ENCODE results near the gene MAOA. TPM values are rescaled to one million over a fixed set of nuclear protein-coding genes. Genes with fewer than 3 reads are reported as not detected.

Gene MAOA
- total RNA-seq (2011; cell fraction: chromatin; rRNA removed; ENCODE audit: low replicate concordance): 0.28 and 0.48 TPM in 2 replicates
- 0.17 and 0.26 TPM in 2 replicates for total RNA-seq (2011; cell fraction: nucleolus; rRNA removed)
- total RNA-seq (2011; cell fraction: nucleoplasm; rRNA removed): 0.31 and 0.51 TPM in 2 replicates
- total RNA-seq (2014; rRNA removed) (1.8 and 1.9 TPM in 2 replicates), total RNA-seq (2014; rRNA removed; fragmentation: Illumina TruSeq; extraction: Trizol) (1.9 and 2.1 TPM in 2 replicates), total RNA-seq (2015; rRNA removed; fragmentation: Illumina TruSeq; extraction: Trizol) (2.1 and 2.5 TPM in 2 replicates), total RNA-seq (2021) (1.9 and 3.5 TPM in 2 replicates), polyA plus RNA-seq (2011; rRNA removed) (0.66 and 0.68 TPM in 2 replicates), polyA plus RNA-seq (2014; fragmentation: Illumina TruSeq; extraction: Trizol) (1.9 and 2.5 TPM in 2 replicates), polyA plus RNA-seq (2014; fragmentation: Nextera tagmentation; extraction: Ambion mirVana) (1 to 10 TPM; 1.4 to 2.7 TPM), polyA plus RNA-seq (2014; rRNA removed) (1.3 and 2.8 TPM in 2 replicates), polyA minus RNA-seq (2011; rRNA and poly(A)+ RNA removed) (0.78 and 1.1 TPM in 2 replicates), Bru-seq, nascent RNA (percentile 37 among the genes with signal in this experiment), BruChase-seq, experiment 1, labeled RNA remaining after a 2-hour chase (percentile 32 among the genes with signal in this experiment), BruChase-seq, experiment 2, labeled RNA remaining after a 6-hour chase (percentile 35 among the genes with signal in this experiment)
- 0.15 and 0.18 TPM in 2 replicates for polyA plus RNA-seq (2011; cell fraction: cytosol; rRNA removed)
- 0.11 and 0.24 TPM in 2 replicates for polyA plus RNA-seq (2011; cell fraction: nucleus; rRNA removed)
- 2.0 and 6.2 TPM in 2 replicates for polyA plus RNA-seq (2012)
- polyA minus RNA-seq (2011; cell fraction: cytosol; rRNA and poly(A)+ RNA removed): 0.86 TPM in 1 of 2 replicates, not detected in the other
- 0.13 TPM in 1 of 2 replicates, not detected in the other for polyA minus RNA-seq (2011; cell fraction: nucleus; rRNA and poly(A)+ RNA removed)
- long read RNA-seq, experiment 1, partial matches to known transcripts: 5 of 6 reads
- long read RNA-seq, experiment 1, other reads (novel, unspliced or antisense): 1 of 6 reads
- long read RNA-seq, experiment 2, partial matches to known transcripts: 1 of 2 reads
- long read RNA-seq, experiment 2, other reads (novel, unspliced or antisense): 1 of 2 reads
- long read RNA-seq, experiment 3, partial matches to known transcripts: 2 of 2 reads
- long read RNA-seq, experiment 3, other reads (novel, unspliced or antisense): 0 of 2 reads

- DNase-seq (ENCODE audit: extremely low read depth in 1 of 4, low spot score in 3 of 4) (no peak), FAIRE-seq (no peak)
- no peak within 1 kb of the TSS for H2AFZ ChIP-seq (ENCODE audit: low read depth, low read length)
- TF ChIP-seq RBM39 (optimal IDR thresholded peaks at IDR 0.05; ENCODE audit: low read depth, low read length) (no peak), PHB (CRISPR knock-in tag; IDR thresholded peaks at IDR 0.05) (no peak), DIDO1 (tag; IDR thresholded peaks at IDR 0.05; ENCODE audit: low read depth) (no peak), CBFA2T2 (conservative IDR thresholded peaks at IDR 0.05) (no peak), MLX (CRISPR knock-in tag; conservative IDR thresholded peaks at IDR 0.05) (no peak), ELF4 (CRISPR knock-in tag; IDR thresholded peaks at IDR 0.05) (no peak), TGIF2 (CRISPR knock-in tag; IDR thresholded peaks at IDR 0.05) (no peak), PCBP1 (IDR thresholded peaks at IDR 0.05; ENCODE audit: low read depth, low read length, poor library complexity, severe bottlenecking) (no peak), KDM1A (IDR thresholded peaks at IDR 0.05) (no peak)
- TF ChIP-seq, protein P1, sequence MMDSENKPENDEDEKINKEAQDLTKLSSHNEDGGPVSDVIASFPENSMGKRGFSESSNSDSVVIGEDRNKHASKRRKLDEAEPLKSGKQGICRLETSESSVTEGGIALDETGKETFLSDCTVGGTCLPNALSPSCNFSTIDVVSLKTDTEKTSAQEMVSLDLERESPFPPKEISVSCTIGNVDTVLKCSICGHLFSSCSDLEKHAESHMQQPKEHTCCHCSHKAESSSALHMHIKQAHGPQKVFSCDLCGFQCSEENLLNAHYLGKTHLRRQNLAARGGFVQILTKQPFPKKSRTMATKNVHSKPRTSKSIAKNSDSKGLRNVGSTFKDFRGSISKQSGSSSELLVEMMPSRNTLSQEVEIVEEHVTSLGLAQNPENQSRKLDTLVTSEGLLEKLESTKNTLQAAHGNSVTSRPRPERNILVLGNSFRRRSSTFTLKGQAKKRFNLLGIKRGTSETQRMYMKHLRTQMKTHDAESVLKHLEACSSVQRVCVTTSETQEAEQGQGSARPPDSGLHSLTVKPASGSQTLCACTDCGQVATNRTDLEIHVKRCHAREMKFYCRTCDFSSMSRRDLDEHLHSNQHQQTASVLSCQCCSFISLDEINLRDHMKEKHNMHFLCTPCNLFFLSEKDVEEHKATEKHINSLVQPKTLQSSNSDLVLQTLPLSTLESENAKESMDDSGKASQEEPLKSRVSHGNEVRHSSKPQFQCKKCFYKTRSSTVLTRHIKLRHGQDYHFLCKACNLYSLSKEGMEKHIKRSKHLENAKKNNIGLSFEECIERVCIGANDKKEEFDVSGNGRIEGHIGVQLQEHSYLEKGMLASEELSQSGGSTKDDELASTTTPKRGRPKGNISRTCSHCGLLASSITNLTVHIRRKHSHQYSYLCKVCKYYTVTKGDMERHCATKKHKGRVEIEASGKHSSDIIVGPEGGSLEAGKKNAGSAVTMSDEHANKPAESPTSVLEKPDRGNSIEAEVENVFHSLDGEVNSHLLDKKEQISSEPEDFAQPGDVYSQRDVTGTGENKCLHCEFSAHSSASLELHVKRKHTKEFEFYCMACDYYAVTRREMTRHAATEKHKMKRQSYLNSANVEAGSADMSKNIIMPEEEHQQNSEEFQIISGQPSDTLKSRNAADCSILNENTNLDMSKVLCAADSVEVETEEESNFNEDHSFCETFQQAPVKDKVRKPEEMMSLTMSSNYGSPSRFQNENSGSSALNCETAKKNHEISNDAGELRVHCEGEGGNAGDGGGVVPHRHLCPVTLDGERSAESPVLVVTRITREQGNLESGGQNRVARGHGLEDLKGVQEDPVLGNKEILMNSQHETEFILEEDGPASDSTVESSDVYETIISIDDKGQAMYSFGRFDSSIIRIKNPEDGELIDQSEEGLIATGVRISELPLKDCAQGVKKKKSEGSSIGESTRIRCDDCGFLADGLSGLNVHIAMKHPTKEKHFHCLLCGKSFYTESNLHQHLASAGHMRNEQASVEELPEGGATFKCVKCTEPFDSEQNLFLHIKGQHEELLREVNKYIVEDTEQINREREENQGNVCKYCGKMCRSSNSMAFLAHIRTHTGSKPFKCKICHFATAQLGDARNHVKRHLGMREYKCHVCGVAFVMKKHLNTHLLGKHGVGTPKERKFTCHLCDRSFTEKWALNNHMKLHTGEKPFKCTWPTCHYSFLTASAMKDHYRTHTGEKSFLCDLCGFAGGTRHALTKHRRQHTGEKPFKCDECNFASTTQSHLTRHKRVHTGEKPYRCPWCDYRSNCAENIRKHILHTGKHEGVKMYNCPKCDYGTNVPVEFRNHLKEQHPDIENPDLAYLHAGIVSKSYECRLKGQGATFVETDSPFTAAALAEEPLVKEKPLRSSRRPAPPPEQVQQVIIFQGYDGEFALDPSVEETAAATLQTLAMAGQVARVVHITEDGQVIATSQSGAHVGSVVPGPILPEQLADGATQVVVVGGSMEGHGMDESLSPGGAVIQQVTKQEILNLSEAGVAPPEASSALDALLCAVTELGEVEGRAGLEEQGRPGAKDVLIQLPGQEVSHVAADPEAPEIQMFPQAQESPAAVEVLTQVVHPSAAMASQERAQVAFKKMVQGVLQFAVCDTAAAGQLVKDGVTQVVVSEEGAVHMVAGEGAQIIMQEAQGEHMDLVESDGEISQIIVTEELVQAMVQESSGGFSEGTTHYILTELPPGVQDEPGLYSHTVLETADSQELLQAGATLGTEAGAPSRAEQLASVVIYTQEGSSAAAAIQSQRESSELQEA (IDR thresholded peaks at IDR 0.05; ENCODE audit: low read depth): no peak
Measured at GRCh38 chrX:43656005-43656494, at the start of gene MAOA. MAOA (plus strand) TSS chrX:43656299; CDS start chrX:43656342, 43 bp downstream.

More at GRCh38 chrX:43656005-43656494, at the start of gene MAOA:
- no peaks in the 10 kb centered on the region for H3K9me1 ChIP-seq (ENCODE audit: control insufficient read depth, insufficient read depth, low read length)
- no peaks in the 10 kb centered on the region for H3K36me3 ChIP-seq (ENCODE audit: control insufficient read depth, insufficient read depth, low read length)
- H3K4me2 ChIP-seq (ENCODE audit: insufficient read depth, low read length): no peak within 1 kb of the TSS
- no peak within 1 kb of the TSS for H3K27ac ChIP-seq (ENCODE audit: extremely low read depth, low read depth, low read length)
- ChIA-PET POLR2A (no interaction called here), CTCF (ENCODE audit: low intra/inter-chr PET ratio) (no interaction called here)
- peaks cover 0 to 15% of the 10 kb centered on the region in 2 experiments; a peak in 2 of 5 replicates for H3K4me1 ChIP-seq (replicated peaks in 1 of 2; ENCODE audit: control insufficient read depth in 2 of 2, insufficient read depth in 2 of 2, low read length in 2 of 2)
- 73% methylated on average over 11 of the region's 29 CpGs for WGBS (ENCODE audit: insufficient coverage, low coverage, missing lambda C conversion rate)
- H3K27me3 ChIP-seq (ENCODE audit: control insufficient read depth in 2 of 2, insufficient read depth in 2 of 2, low read length in 2 of 2): no peaks in the 10 kb centered on the region
- no peak within 1 kb of the TSS for H3K4me3 ChIP-seq
- H4K20me1 ChIP-seq (replicated peaks; ENCODE audit: control insufficient read depth, insufficient read depth, low read length): no peaks in the 10 kb centered on the region
- BruUV-seq (replicated peaks): no TSS peak
- H3K79me2 ChIP-seq (ENCODE audit: control insufficient read depth, insufficient read depth, low read length): no peaks in the 10 kb centered on the region
- in situ Hi-C loops (cut with MboI) (no loop called here), intact Hi-C loops (cut with micrococcal nuclease) (no loop called here)
- H3K9me3 ChIP-seq (replicated peaks; ENCODE audit: control insufficient read depth, insufficient read depth, low read depth, low read length): no peaks in the 10 kb centered on the region
- H3K9ac ChIP-seq (ENCODE audit: insufficient read depth in 1 of 2, low read depth in 2 of 2, low read length in 2 of 2): no peak within 1 kb of the TSS
- no peak for ATAC-seq
